Endodermal cell (in vitro differentiated cells): ENCODE measurements around the gene SH3D19. TPM values are rescaled to one million over a fixed set of nuclear protein-coding genes. Genes with fewer than 3 reads are reported as not detected.
"Not testable (repeated sequence)": the region's sequence is repeated elsewhere in the genome, so short reads cannot be mapped to it uniquely, and the experiment has no call there.

Source experiments
- DNase-seq: peaks from one replicate; pipeline ENCODE4 v3.0.0-alpha.2; 2017
- H3K27ac ChIP-seq: 2 replicates; pipeline ENCODE4 v1.5.1; 2013; ENCODE audit warnings: mild to moderate bottlenecking, low read depth, low read length, moderate library complexity
- H3K27me3 ChIP-seq: 2 replicates; pipeline ENCODE4 v1.6.1; 2013; ENCODE audit warnings: mild to moderate bottlenecking, low read length, moderate library complexity; ENCODE audit not compliant: insufficient read depth, control insufficient read depth, poor library complexity, severe bottlenecking
- H3K36me3 ChIP-seq: 2 replicates; pipeline ENCODE4 v1.7.0; 2013; ENCODE audit warnings: mild to moderate bottlenecking, low read length, moderate library complexity; ENCODE audit not compliant: control insufficient read depth, insufficient read depth
- H3K4me1 ChIP-seq: one replicate; pipeline ENCODE4 v1.7.0; 2013; ENCODE audit warnings: low read length; ENCODE audit not compliant: control insufficient read depth, insufficient read depth
- H3K4me3 ChIP-seq: 2 replicates; pipeline ENCODE4 v1.5.1; 2013; ENCODE audit warnings: mild to moderate bottlenecking, low read length, moderate library complexity
- H3K9ac ChIP-seq: 2 replicates; pipeline ENCODE4 v1.6.1; 2013; ENCODE audit warnings: mild to moderate bottlenecking, low read length, moderate library complexity; ENCODE audit not compliant: poor library complexity, severe bottlenecking; ENCODE audit errors: extremely low read depth
- H3K9me3 ChIP-seq: 2 replicates; pipeline ENCODE4 v1.6.1; 2013; ENCODE audit warnings: mild to moderate bottlenecking, low read length, moderate library complexity; ENCODE audit not compliant: control insufficient read depth
- H3K27ac Mint-ChIP-seq: 2 replicates; pipeline ENCODE4 v1.8.0; 2020; ENCODE audit warnings: mixed read lengths
- H3K27me3 Mint-ChIP-seq: 2 replicates; pipeline ENCODE4 v1.8.0; 2021; ENCODE audit warnings: mild to moderate bottlenecking, mixed read lengths; ENCODE audit not compliant: insufficient read depth
- H3K36me3 Mint-ChIP-seq: 2 replicates; pipeline ENCODE4 v1.8.0; 2020; ENCODE audit warnings: low read depth, mixed read lengths
- H3K4me1 Mint-ChIP-seq: 2 replicates; pipeline ENCODE4 v1.8.0; 2020; ENCODE audit warnings: mixed read lengths
- H3K4me3 Mint-ChIP-seq: 2 replicates; pipeline ENCODE4 v1.8.0; 2020; ENCODE audit warnings: mild to moderate bottlenecking, moderate library complexity, mixed read lengths
- H3K9me3 Mint-ChIP-seq: 2 replicates; pipeline ENCODE4 v1.8.0; 2020; ENCODE audit warnings: mild to moderate bottlenecking, mixed read lengths
- WGBS, 2 experiments: methylation state at CpG; one replicate each; pipeline versions ENCODE4 v1.1.5 to v1.1.7; 2013; ENCODE audit warnings: missing lambda C conversion rate in 2 of 2, mixed read lengths in 1 of 2; ENCODE audit not compliant: insufficient coverage in 1 of 2, insufficient read length in 1 of 2; 5-methylcytosine and 5-hydroxymethylcytosine counted together
- total RNA-seq, 2 donors: library from RNA; stranded (reverse); fragmentation: NEBNext Ultra II Directional in 1 of 2; extraction: Animal tissue kit (Norgen Biotek cat#: 25700) in 1 of 2; gene quantifications; 2 replicates in 1 of 2; 3 replicates in 1 of 2; pipeline ENCODE4 v1.2.1, GENCODE V29; 2021
- TF ChIP-seq, protein P1 (sequence below): fragments of 200-600 bp; sonication (generic); conservative IDR thresholded peaks from 2 replicates; pipeline ENCODE4 v1.5.0; 2021; ENCODE audit warnings: antibody characterized with exemption, mild to moderate bottlenecking

The SH3D19 gene
- total RNA-seq, 2 donors from 2014 or later: 48.8 to 55.6 TPM

GRCh38 chr4:151238477-151238876 is 86.9 kb downstream of the SH3D19 start:
- Histone ChIP-seq H3K4me1 (no peaks in the 10 kb centered on the region), H3K9me3 (peaks cover 5% of the 10 kb centered on the region), H3K36me3 (no peaks in the 10 kb centered on the region), H3K27me3 (no peaks in the 10 kb centered on the region), H3K27ac (no peak overlapping the region), H3K4me3 (no peak overlapping the region), H3K9ac (no peak overlapping the region)
- Mint-ChIP-seq H3K4me3 (no peak overlapping the region), H3K36me3 (peaks cover 19% of the 10 kb centered on the region), H3K27ac (no peak overlapping the region), H3K27me3 (no peaks in the 10 kb centered on the region), H3K4me1 (peaks cover 1% of the 10 kb centered on the region), H3K9me3 (peaks cover 7% of the 10 kb centered on the region)
- TF ChIP-seq, protein P1, sequence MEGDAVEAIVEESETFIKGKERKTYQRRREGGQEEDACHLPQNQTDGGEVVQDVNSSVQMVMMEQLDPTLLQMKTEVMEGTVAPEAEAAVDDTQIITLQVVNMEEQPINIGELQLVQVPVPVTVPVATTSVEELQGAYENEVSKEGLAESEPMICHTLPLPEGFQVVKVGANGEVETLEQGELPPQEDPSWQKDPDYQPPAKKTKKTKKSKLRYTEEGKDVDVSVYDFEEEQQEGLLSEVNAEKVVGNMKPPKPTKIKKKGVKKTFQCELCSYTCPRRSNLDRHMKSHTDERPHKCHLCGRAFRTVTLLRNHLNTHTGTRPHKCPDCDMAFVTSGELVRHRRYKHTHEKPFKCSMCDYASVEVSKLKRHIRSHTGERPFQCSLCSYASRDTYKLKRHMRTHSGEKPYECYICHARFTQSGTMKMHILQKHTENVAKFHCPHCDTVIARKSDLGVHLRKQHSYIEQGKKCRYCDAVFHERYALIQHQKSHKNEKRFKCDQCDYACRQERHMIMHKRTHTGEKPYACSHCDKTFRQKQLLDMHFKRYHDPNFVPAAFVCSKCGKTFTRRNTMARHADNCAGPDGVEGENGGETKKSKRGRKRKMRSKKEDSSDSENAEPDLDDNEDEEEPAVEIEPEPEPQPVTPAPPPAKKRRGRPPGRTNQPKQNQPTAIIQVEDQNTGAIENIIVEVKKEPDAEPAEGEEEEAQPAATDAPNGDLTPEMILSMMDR: no peak
- WGBS, 2 experiments: 62 to 67% methylated on average over 3 of the region's 3 CpGs
- no peak for DNase-seq

DNA sequence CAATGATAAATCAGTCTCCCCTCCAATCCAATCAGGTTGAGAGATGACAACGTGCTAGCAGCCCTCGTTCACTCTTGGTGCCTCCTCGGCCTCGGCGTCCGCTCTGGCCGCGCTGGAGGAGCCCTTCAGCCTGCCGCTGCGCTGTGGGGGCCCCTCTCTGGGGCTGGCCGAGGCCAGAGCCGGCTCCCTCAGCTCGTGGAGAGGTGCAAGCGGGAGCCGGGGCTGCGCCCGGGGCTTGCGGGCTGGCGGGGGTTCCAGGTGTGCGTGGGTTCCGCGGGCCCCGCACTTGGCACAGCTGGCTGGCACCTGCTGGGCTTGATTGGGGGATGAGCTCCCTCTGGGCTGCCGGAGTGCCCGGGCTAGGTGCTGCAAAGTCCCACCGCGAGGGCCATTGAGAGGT is 89.4 kb downstream of the SH3D19 start:
- no peak for DNase-seq
- TF ChIP-seq, protein P1: no peak
- no peak overlapping the region for H3K9ac ChIP-seq
- no peak overlapping the region for H3K4me3 ChIP-seq
- no peaks in the 10 kb centered on the region for H3K27me3 ChIP-seq
- no peak overlapping the region for H3K27ac Mint-ChIP-seq
- H3K9me3 Mint-ChIP-seq: peaks cover 7% of the 10 kb centered on the region
- H3K27ac ChIP-seq: no peak overlapping the region
- no peaks in the 10 kb centered on the region for H3K36me3 ChIP-seq
- no peaks in the 10 kb centered on the region for H3K4me1 ChIP-seq
- H3K36me3 Mint-ChIP-seq: peaks cover 19% of the 10 kb centered on the region
- WGBS, 2 experiments: 96 to 99% methylated on average over 14 to 27 of the region's 27 CpGs
- no peak overlapping the region for H3K4me3 Mint-ChIP-seq
- H3K4me1 Mint-ChIP-seq: no peaks in the 10 kb centered on the region
- H3K9me3 ChIP-seq: peaks cover 5% of the 10 kb centered on the region
- no peaks in the 10 kb centered on the region for H3K27me3 Mint-ChIP-seq

DNA sequence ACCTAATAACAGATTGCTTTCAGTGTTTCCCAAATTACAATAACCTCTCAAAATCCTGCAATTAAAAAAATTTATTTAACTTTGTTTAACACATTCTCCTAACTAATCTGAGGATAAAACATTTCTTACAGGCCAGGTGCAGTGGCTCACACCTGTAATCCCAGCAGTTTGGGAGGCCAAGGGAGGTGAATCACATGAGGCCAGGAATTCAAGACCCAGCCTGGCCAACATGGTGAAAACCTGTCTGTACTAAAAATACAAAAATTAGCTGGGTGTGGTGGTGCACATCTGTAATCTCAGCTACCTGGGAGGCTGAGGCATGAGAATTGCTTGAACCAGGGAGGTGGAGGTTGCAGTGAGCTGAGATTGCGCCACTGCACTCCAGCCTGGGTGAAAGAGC is 90.0 kb downstream of the SH3D19 start:
- H3K36me3 Mint-ChIP-seq: peaks cover 19% of the 10 kb centered on the region
- not testable (repeated sequence) for DNase-seq, H3K4me1 Mint-ChIP-seq, H3K27ac Mint-ChIP-seq, H3K9ac ChIP-seq, H3K36me3 ChIP-seq, H3K9me3 ChIP-seq, H3K27me3 ChIP-seq, H3K9me3 Mint-ChIP-seq, H3K4me3 ChIP-seq, H3K27me3 Mint-ChIP-seq, H3K4me3 Mint-ChIP-seq, H3K27ac ChIP-seq, H3K4me1 ChIP-seq
- 83 to 94% methylated on average over 1 of the region's 1 CpG for WGBS, 2 experiments

GRCh38 chr4:151233600-151233999 is 91.8 kb downstream of the SH3D19 start:
- no peak overlapping the region for H3K9ac ChIP-seq
- H3K9me3 ChIP-seq: peaks cover 5% of the 10 kb centered on the region
- Mint-ChIP-seq H3K27ac (no peak overlapping the region), H3K27me3 (no peaks in the 10 kb centered on the region), H3K4me3 (no peak overlapping the region), H3K9me3 (peaks cover 7% of the 10 kb centered on the region), H3K4me1 (no peaks in the 10 kb centered on the region), H3K36me3 (peaks cover 29% of the 10 kb centered on the region)
- no peaks in the 10 kb centered on the region for H3K36me3 ChIP-seq
- DNase-seq: no peak
- no peak overlapping the region for H3K4me3 ChIP-seq
- 94 to 99% methylated on average over 4 to 5 of the region's 5 CpGs for WGBS, 2 experiments
- H3K27ac ChIP-seq: no peak overlapping the region
- H3K4me1 ChIP-seq: no peaks in the 10 kb centered on the region
- TF ChIP-seq, protein P1: no peak
- no peaks in the 10 kb centered on the region for H3K27me3 ChIP-seq
